NT2/D1 (cell line): ENCODE measurements around the gene ZNF408.

Experiments used
- SUZ12 ChIP-seq: IDR thresholded peaks from 2 replicates; pipeline ENCODE4 v1.6.1; 2011; ENCODE audit not compliant: insufficient read length, insufficient read depth; ENCODE audit errors: extremely low read depth
- YY1 ChIP-seq: IDR thresholded peaks from 2 replicates; pipeline ENCODE4 v1.6.1; 2011; ENCODE audit not compliant: insufficient read length, insufficient read depth
- ZNF274 ChIP-seq: IDR thresholded peaks from 2 replicates; pipeline ENCODE4 v1.6.1; 2011; ENCODE audit warnings: mild to moderate bottlenecking, low read depth, low read length

GRCh38 chr11:46682773-46683752, 17.8 kb upstream of the ZNF408 start:
- TF ChIP-seq ZNF274 (no peak), YY1 (no peak), SUZ12 (no peak)
